ENCODE data around the gene KRT77. TPM values are rescaled to one million over a fixed set of nuclear protein-coding genes. Genes with fewer than 3 reads are reported as not detected.
"Not testable (repeated sequence)": the region's sequence is repeated elsewhere in the genome, so short reads cannot be mapped to it uniquely, and the experiment has no call there.

KRT77 gene
- total RNA-seq, 1 donor: not detected

GRCh38 chr12:52681526-52682380 is 21.6 kb downstream of the KRT77 start:
- no peak overlapping the region for H3K4me3 ChIP-seq (ENCODE audit: low read length)
- H3K4me1 ChIP-seq (ENCODE audit: insufficient read depth, low read length): peaks cover 12% of the 10 kb centered on the region
- no peaks in the 10 kb centered on the region for H3K27me3 ChIP-seq (ENCODE audit: insufficient read depth, low read length)
- no peaks in the 10 kb centered on the region for H3K9me3 ChIP-seq (ENCODE audit: low read depth, low read length)

- no peaks in the 10 kb centered on the region for H3K9me3 ChIP-seq (ENCODE audit: low read depth, low read length)
- H3K4me3 ChIP-seq (ENCODE audit: low read length): no peak within 1 kb of the TSS
- H3K4me1 ChIP-seq (ENCODE audit: insufficient read depth, low read length): peaks cover 12% of the 10 kb centered on the region
- H3K27me3 ChIP-seq (ENCODE audit: insufficient read depth, low read length): no peaks in the 10 kb centered on the region
Measured at GRCh38 chr12:52680363-52680762, 23.0 kb downstream of the KRT77 start, which contains the start of gene KRT1. Gene KRT1, minus strand, starts transcription at chr12:52680407. Its CDS starts 59 bp downstream, at chr12:52680348.

- Histone ChIP-seq H3K9me3 (ENCODE audit: low read depth, low read length) (no peaks in the 10 kb centered on the region), H3K27me3 (ENCODE audit: insufficient read depth, low read length) (no peaks in the 10 kb centered on the region), H3K4me3 (ENCODE audit: low read length) (no peak overlapping the region), H3K4me1 (ENCODE audit: insufficient read depth, low read length) (peaks cover 12% of the 10 kb centered on the region)
Measured at GRCh38 chr12:52679875-52680274, 23.4 kb downstream of the KRT77 start.

- Histone ChIP-seq H3K9me3 (ENCODE audit: low read depth, low read length) (no peaks in the 10 kb centered on the region), H3K4me1 (ENCODE audit: insufficient read depth, low read length) (peaks cover 12% of the 10 kb centered on the region), H3K27me3 (ENCODE audit: insufficient read depth, low read length) (no peaks in the 10 kb centered on the region), H3K4me3 (ENCODE audit: low read length) (no peak overlapping the region)
Measured at GRCh38 chr12:52677671-52678070, 25.7 kb downstream of the KRT77 start.

- Histone ChIP-seq H3K9me3 (ENCODE audit: low read depth, low read length) (no peaks in the 10 kb centered on the region), H3K27me3 (ENCODE audit: insufficient read depth, low read length) (no peaks in the 10 kb centered on the region), H3K4me3 (ENCODE audit: low read length) (no peak overlapping the region), H3K4me1 (ENCODE audit: insufficient read depth, low read length) (peaks cover 12% of the 10 kb centered on the region)
Measured at GRCh38 chr12:52677126-52677525, 26.2 kb downstream of the KRT77 start.

- no peaks in the 10 kb centered on the region for H3K9me3 ChIP-seq (ENCODE audit: low read depth, low read length)
- no peak overlapping the region for H3K4me3 ChIP-seq (ENCODE audit: low read length)
- peaks cover 5% of the 10 kb centered on the region for H3K4me1 ChIP-seq (ENCODE audit: insufficient read depth, low read length)
- no peaks in the 10 kb centered on the region for H3K27me3 ChIP-seq (ENCODE audit: insufficient read depth, low read length)
Measured at GRCh38 chr12:52676163-52676562, 27.2 kb downstream of the KRT77 start.

- no peaks in the 10 kb centered on the region for H3K27me3 ChIP-seq (ENCODE audit: insufficient read depth, low read length)
- H3K4me1 ChIP-seq (ENCODE audit: insufficient read depth, low read length): no peaks in the 10 kb centered on the region
- H3K4me3 ChIP-seq (ENCODE audit: low read length): no peak overlapping the region
- no peaks in the 10 kb centered on the region for H3K9me3 ChIP-seq (ENCODE audit: low read depth, low read length)
Measured at GRCh38 chr12:52675301-52675701, 28.0 kb downstream of the KRT77 start.

- Histone ChIP-seq H3K4me3 (ENCODE audit: low read length) (no peak overlapping the region), H3K9me3 (ENCODE audit: low read depth, low read length) (no peaks in the 10 kb centered on the region), H3K27me3 (ENCODE audit: insufficient read depth, low read length) (no peaks in the 10 kb centered on the region), H3K4me1 (ENCODE audit: insufficient read depth, low read length) (no peaks in the 10 kb centered on the region)
Measured at GRCh38 chr12:52674433-52674775, 28.9 kb downstream of the KRT77 start.

- no peaks in the 10 kb centered on the region for H3K4me1 ChIP-seq (ENCODE audit: insufficient read depth, low read length)
- no peaks in the 10 kb centered on the region for H3K27me3 ChIP-seq (ENCODE audit: insufficient read depth, low read length)
- no peaks in the 10 kb centered on the region for H3K9me3 ChIP-seq (ENCODE audit: low read depth, low read length)
- H3K4me3 ChIP-seq (ENCODE audit: low read length): no peak overlapping the region
Measured at GRCh38 chr12:52673713-52674432, 29.5 kb downstream of the KRT77 start.

- H3K9me3 ChIP-seq (ENCODE audit: low read depth, low read length): no peaks in the 10 kb centered on the region
- H3K27me3 ChIP-seq (ENCODE audit: insufficient read depth, low read length): no peaks in the 10 kb centered on the region
- no peaks in the 10 kb centered on the region for H3K4me1 ChIP-seq (ENCODE audit: insufficient read depth, low read length)
- H3K4me3 ChIP-seq (ENCODE audit: low read length): no peak overlapping the region
Measured at GRCh38 chr12:52673217-52673616, 30.1 kb downstream of the KRT77 start.

- H3K4me3 ChIP-seq (ENCODE audit: low read length): no peak overlapping the region
- no peaks in the 10 kb centered on the region for H3K9me3 ChIP-seq (ENCODE audit: low read depth, low read length)
- H3K4me1 ChIP-seq (ENCODE audit: insufficient read depth, low read length): no peaks in the 10 kb centered on the region
- H3K27me3 ChIP-seq (ENCODE audit: insufficient read depth, low read length): no peaks in the 10 kb centered on the region
Measured at GRCh38 chr12:52672321-52672933, 30.9 kb downstream of the KRT77 start.

- no peak overlapping the region for H3K4me3 ChIP-seq (ENCODE audit: low read length)
- no peaks in the 10 kb centered on the region for H3K27me3 ChIP-seq (ENCODE audit: insufficient read depth, low read length)
- no peaks in the 10 kb centered on the region for H3K9me3 ChIP-seq (ENCODE audit: low read depth, low read length)
- no peaks in the 10 kb centered on the region for H3K4me1 ChIP-seq (ENCODE audit: insufficient read depth, low read length)
Measured at GRCh38 chr12:52670961-52671360, 32.4 kb downstream of the KRT77 start.

- Histone ChIP-seq H3K9me3 (ENCODE audit: low read depth, low read length) (no peaks in the 10 kb centered on the region), H3K4me1 (ENCODE audit: insufficient read depth, low read length) (no peaks in the 10 kb centered on the region), H3K4me3 (ENCODE audit: low read length) (no peak overlapping the region), H3K27me3 (ENCODE audit: insufficient read depth, low read length) (no peaks in the 10 kb centered on the region)
Measured at GRCh38 chr12:52670506-52670905, 32.8 kb downstream of the KRT77 start.

GRCh38 chr12:52669941-52670340 is 33.4 kb downstream of the KRT77 start:
- not testable (repeated sequence) for H3K9me3 ChIP-seq (ENCODE audit: low read depth, low read length); H3K4me3 ChIP-seq (ENCODE audit: low read length); H3K4me1 ChIP-seq (ENCODE audit: insufficient read depth, low read length); H3K27me3 ChIP-seq (ENCODE audit: insufficient read depth, low read length)

- Histone ChIP-seq H3K27me3 (ENCODE audit: insufficient read depth, low read length) (no peaks in the 10 kb centered on the region), H3K4me3 (ENCODE audit: low read length) (no peak overlapping the region), H3K9me3 (ENCODE audit: low read depth, low read length) (no peaks in the 10 kb centered on the region), H3K4me1 (ENCODE audit: insufficient read depth, low read length) (no peaks in the 10 kb centered on the region)
Measured at GRCh38 chr12:52669426-52669825, 33.9 kb downstream of the KRT77 start.

Measured in mononuclear cell (primary cell).